NCI-H226 (cell line): ENCODE measurements around the gene GOLGA8B.
"Not testable (repeated sequence)": the region's sequence is repeated elsewhere in the genome, so short reads cannot be mapped to it uniquely, and the experiment has no call there.

Experiments
- DNase-seq: peaks from one replicate; pipeline ENCODE4 v3.0.0-alpha.2; 2015

The GOLGA8B gene

GRCh38 chr15:34555162-34555561 lies 28.3 kb downstream of the GOLGA8B start:
- not testable (repeated sequence) for DNase-seq

- not testable (repeated sequence) for DNase-seq
Measured at GRCh38 chr15:34554716-34555115, 28.7 kb downstream of the GOLGA8B start.

- not testable (repeated sequence) for DNase-seq
Measured at GRCh38 chr15:34554126-34554525, 29.3 kb downstream of the GOLGA8B start.

- not testable (repeated sequence) for DNase-seq
Measured at GRCh38 chr15:34550129-34550528, 33.3 kb downstream of the GOLGA8B start.

- not testable (repeated sequence) for DNase-seq
Measured at GRCh38 chr15:34549381-34549809, 34.1 kb downstream of the GOLGA8B start.

GRCh38 chr15:34543860-34544649 lies 39.4 kb downstream of the GOLGA8B start:
- DNase-seq: not testable (repeated sequence)

- DNase-seq: not testable (repeated sequence)
Measured at GRCh38 chr15:34535857-34536256, 47.6 kb downstream of the GOLGA8B start.
